GM10266 (cell line): Measurements from ENCODE around the gene EPHA1.

Experiments used
- DNase-seq: peaks from one replicate; pipeline ENCODE4 v3.0.0; 2012; ENCODE audit errors: extremely low spot score
- CTCF ChIP-seq: IDR thresholded peaks from 2 replicates; pipeline ENCODE4 v1.5.1; 2012; ENCODE audit warnings: mild to moderate bottlenecking, low read depth; ENCODE audit not compliant: control insufficient read depth, insufficient read depth; ENCODE audit errors: missing control alignments

EPHA1 gene

GRCh38 chr7:143399642-143400041 lies 9.0 kb downstream of the EPHA1 start:
- no peak for TF ChIP-seq CTCF
- DNase-seq = no peak

GRCh38 chr7:143399151-143399550 lies 9.5 kb downstream of the EPHA1 start:
- no peak for DNase-seq
- no peak for TF ChIP-seq CTCF

DNA sequence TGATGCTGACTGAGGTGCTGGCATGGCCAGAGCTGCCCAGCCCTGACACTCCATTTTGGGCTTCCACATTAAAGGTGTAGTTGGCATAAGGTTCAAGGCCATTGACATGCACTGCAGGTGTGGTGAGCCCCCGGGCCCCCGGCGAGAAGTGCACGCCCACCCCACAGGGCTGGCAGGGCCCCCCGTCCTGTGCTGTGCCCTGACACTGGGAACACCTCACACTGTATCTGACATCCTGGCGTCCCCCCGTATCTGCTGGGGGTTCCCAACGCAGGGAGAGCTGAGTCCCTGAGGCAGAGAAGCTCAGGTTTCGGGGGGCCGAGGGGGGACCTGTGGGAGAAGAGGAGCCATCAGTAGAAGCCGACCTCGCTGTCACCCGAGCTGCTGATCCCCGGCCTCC lies 10.0 kb downstream of the EPHA1 start:
- DNase-seq = no peak
- no peak for TF ChIP-seq CTCF

DNA sequence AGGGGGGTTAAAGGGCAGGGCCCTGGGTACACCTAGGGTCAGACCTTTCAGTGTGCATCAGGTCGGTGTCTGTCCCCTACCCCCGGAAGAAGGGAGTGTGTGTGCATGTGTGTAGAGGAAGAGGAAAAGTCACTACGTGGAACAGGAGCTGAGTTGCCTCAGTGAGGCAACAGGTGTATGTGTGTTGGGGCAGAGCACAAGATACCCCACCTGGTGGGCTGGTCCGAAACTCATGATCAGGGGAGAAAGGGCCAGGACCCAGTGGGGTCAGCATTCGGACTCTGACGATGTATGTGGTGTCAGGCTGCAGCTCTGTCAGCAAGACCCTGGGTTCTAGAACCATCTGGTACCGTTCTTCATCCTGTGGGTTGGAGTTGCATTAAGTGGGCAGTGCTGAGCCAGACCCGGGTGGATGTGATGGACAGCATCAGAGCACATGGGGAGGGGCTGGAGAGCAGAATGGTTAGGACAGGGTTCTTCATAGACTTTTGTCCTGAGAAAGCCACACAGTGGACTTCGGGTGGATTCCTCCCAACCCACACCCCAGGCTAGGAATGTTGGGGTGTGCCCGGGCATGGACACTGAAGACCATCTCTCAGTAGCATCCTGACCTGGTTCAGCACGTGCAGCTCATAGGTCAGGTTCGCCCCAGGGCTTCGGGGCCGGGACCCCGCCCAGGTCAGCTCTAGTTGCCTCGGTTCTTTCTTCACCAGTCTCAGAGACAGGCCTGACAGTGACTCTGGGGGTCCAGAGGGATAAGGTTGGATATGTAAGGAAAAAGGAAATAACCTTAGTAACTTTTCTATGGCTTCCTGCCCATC lies 10.7 kb downstream of the EPHA1 start:
- TF ChIP-seq CTCF = no peak
- DNase-seq = no peak

GRCh38 chr7:143396625-143397556 lies 11.8 kb downstream of the EPHA1 start:
- TF ChIP-seq CTCF = no peak
- no peak for DNase-seq

DNA sequence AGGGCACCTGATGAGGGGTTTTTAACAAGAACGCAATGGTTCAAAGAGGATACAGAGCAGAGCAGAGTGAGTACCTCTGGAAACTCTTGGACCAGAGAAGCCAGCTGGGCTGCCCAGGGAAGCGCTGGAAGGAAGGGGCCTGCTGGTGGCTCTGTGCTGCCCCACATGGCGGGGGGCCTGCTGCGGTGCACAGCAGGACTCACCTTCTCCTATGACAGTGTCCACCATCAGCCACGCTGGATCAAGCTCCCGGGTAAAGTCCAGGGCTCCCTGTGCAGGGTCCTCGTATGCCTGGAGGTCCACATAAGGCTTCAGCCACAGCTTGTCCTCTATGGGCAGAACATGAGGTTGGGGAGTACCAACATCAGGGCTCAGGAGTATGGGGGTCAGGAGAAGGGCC lies 12.5 kb downstream of the EPHA1 start:
- no peak for TF ChIP-seq CTCF
- DNase-seq = no peak
